Ramos (cell line): ENCODE data around the gene CARNS1.

Experiments used
- in situ Hi-C: fragments of 300-500 bp; cut with MboI; formaldehyde crosslinking; loops from one replicate; pipeline ENCODE4 v1.14.3; 2022; ENCODE audit warnings: low sequenced_read_pairs; ENCODE audit not compliant: unreplicated experiment

CARNS1 gene

GRCh38 chr11:67438158-67438902 is 22.9 kb downstream of the CARNS1 start:
- in situ Hi-C loops = no loop called here

DNA sequence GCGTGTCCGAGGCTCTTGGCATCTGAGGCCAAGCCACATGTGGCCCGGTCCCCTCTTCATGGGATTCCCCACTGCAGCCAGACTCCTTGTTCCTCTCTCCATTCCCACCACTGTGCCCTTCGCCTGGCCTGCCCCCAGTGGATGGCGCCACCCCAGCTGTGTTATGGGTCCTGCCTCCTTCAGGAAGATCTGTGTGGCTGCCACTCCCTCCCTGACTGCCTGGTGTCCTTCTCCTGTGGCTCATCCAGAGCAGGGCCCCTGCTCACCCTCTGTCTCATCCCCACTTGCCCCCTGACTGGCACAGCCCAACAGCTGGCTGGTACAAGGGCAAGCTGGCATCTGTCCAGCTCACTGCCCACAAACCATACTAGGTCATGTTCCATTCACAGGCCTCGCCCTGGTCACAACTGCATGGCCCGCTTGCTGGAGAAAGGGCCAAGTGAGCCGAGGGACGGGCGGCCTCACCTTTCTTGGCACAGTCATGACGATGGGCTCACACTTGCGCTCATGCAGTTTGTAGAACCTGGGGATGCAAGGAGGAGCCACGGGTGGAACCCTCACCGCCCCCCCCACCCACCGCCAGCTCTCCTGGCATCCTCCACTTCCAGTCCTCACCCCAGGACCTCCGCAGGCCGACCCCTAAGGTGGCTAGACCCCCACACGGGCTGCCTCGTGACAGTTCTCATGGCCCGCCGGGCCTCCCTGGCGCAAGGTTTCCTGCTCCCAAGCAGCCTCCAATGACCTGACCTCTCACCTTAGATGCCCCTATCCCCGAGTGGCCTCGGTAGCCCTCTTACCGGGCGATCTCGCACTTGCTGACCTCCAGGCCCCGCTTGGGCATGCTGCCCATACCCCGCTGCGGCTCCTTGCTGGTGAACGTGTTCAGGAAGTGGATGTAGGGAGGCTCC is 24.1 kb downstream of the CARNS1 start:
- in situ Hi-C loops = no loop called here

DNA sequence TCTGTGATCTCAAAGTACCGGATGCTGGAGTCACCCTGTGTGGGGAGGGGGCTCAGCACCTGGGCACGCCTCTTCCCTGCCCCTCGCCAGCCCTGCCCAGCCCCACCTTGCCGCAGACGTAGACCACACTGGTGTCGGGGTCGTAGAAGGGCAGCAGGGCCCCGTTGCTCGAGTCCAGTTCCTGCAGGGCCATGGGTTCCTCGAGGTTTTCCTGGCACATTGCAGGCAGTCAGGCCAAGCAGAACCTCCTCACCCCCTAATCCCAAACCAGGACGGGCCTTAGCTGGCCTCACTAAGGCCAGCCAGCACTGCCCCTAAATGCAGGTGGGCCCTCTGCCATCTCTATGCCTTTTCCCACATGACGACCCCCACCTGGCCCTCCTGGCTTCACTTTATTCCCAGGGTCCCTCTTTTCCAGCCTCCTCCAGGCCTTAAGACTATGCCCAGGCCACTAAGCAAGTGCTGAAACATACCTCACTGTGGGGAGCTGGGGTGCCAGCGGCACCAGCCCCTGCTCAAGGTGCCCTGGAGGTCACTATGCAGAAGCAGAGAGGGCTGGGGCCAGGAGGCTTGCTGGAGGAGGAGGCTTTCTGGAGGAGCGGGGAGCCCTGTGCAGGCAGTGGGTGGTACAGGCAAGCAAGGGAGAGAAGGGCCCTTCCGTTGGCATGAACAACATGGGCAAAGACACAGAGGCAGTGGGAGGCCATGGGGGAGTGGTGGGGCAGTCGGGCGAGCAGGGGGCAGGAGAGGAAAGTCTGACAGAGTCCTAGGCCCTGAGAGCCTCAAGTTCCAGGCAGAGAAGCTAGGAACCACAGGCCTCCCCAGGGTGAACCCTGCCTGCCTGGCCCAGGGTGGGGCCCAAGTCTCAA is 25.0 kb downstream of the CARNS1 start:
- in situ Hi-C loops = no loop called here

GRCh38 chr11:67441098-67441563 is 25.7 kb downstream of the CARNS1 start:
- in situ Hi-C loops = no loop called here

DNA sequence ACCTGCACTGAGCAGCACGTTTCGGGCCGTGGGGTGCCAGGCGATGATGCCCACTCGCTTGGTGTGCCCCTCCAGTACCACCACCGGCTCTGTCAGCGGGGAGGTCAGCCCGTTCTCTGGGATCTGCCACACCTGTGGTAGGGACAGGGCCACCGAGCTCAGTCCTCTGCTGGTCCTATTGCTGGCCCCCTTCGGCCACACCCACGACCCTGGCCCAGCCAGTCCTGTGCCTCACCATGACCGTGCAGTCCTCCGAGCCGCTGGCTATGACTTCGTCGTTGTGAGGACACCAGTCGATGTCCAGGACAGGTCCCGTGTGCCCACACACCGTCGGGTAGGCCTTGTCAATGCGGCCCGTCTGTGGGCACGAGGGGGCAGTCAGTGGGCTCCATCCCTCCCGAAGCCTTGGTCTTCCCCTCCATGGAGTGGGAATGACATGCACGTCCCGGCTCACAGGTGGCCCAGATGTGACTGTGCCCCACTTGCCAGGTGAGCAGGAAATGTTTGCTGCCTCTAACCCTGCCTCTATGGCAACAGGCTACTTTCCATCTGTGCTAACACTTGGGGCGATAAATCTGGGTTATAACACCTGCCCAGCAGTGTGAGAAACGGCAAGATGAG is 26.4 kb downstream of the CARNS1 start:
- in situ Hi-C loops = no loop called here

- in situ Hi-C loops = no loop called here
These were observed 27.3 kb downstream of the CARNS1 start for GRCh38 chr11:67442504-67443404.

DNA sequence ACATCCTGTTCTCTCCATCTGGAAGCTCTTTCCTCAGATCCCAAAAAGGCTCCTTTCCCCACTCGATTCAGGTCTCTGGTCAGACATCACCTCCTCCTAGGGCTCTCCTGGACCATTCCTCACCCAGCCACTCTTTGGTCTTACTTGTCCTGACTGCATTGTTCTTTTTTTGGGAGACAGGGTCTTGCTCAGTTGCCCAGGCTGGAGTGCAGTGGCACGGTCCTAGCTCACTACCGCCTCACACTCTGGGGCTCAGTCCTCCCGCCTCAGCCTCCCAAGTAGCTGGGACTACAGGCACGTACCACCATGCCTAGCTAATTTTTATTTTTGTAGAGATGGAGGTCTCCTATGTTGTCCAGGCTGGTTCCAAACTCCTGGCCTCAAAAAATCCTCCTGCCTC is 30.0 kb downstream of the CARNS1 start:
- in situ Hi-C loops = no loop called here

GRCh38 chr11:67448220-67448609 is 32.7 kb downstream of the CARNS1 start:
- in situ Hi-C loops = no loop called here

GRCh38 chr11:67449116-67449844 is 33.8 kb downstream of the CARNS1 start:
- in situ Hi-C loops = no loop called here

DNA sequence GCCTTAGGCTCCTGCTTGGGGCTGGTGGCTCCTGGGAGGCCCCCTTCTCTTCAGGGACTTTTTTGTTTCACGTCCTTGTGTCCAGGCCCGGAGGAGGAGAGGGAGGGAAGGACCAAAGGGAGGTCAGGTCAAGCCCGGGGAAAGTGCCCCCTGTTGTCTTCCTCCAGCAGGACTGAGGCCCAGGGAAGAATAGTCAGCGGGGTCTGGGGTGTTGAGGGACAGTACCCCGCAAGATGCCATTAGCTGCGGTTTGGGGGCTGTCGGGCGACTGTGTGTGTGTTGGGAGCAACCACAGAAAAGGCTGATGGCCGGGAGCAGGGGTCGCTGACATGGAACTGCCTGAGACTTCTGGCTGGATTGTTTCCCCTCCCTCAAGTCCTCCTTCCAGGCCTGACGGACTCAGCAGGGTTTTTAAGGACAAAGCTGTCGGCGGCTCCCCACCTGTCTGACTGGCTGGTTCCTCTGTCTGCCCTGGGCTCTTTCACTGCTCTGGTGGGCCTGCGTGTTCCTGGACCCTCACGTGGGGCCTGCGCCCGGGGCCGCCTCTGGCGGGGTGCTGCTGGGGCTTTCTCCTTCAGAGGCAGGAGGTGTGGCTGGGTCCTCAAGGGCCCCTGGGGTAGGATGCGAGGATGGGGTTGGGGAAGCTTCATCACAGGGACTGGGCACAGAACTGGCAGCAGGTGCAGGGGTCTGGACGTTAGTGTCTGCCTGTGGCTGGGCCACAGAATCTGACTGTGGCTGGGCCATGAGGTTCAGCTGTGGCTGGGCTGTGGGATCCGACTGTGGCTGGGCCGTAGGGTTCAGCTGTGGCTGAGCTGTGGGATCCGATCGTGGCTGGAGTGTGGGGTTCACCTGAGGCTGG is 35.5 kb downstream of the CARNS1 start:
- in situ Hi-C loops = no loop called here

DNA sequence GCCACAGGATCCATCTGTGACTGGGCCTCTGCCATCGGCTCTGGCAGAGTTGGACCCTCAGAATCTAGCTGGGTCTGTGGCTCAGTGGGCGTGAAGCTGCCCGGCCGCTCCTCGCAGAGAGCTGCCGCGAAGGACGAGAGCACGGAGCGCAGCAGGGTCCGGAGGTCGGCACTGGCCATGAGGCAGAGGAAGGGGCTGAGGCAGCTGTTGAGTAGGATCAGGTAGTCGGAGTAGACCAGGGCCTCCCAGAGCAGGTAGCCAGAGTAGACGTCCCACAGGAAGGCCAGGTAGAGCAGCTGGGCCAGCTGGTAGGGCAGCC is 36.1 kb downstream of the CARNS1 start:
- in situ Hi-C loops = no loop called here

DNA sequence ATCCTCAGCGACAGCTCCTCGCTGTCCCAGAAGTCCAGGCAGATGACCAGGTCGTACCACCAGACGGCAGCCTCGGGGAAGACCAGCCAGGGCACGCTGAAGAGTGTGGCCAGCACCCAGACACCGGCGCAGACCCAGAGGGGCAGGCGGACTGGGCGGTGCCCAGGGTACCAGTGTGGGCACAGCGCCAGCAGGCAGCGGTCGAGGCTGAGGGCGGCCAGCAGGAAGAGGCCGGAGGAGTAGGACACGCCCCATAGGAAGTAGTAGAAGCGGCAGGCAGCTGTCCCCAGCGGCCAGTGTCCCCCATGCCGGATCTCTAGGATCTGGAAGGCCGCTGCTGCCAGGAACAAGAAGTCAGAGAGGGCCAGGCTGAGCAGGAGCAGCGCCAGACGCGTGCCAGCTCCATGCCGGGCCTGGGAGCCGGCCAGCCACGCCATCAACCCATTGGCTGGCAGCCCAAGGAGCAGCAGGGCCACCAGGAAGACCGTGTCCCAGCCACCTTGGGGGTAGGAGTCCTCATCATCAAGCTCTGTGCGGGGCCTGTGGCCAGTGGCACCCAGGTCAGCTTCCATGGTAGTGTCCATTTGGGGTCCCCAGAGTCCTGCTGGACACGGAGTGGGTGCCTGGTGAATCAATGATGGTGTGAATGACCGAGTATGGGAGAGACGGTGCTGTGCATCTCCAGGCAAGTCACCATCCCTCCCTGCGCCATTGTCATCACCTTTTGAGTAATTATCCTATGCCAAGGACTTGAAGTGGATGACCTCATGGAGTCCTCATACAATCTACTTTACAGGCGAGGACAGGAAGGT is 36.9 kb downstream of the CARNS1 start, which contains the start of gene GPR152:
Gene GPR152, minus strand, starts transcription at position 589 of the 812 bp plus-strand sequence. Its CDS starts 5 bp downstream, at position 584.
- in situ Hi-C loops = no loop called here

DNA sequence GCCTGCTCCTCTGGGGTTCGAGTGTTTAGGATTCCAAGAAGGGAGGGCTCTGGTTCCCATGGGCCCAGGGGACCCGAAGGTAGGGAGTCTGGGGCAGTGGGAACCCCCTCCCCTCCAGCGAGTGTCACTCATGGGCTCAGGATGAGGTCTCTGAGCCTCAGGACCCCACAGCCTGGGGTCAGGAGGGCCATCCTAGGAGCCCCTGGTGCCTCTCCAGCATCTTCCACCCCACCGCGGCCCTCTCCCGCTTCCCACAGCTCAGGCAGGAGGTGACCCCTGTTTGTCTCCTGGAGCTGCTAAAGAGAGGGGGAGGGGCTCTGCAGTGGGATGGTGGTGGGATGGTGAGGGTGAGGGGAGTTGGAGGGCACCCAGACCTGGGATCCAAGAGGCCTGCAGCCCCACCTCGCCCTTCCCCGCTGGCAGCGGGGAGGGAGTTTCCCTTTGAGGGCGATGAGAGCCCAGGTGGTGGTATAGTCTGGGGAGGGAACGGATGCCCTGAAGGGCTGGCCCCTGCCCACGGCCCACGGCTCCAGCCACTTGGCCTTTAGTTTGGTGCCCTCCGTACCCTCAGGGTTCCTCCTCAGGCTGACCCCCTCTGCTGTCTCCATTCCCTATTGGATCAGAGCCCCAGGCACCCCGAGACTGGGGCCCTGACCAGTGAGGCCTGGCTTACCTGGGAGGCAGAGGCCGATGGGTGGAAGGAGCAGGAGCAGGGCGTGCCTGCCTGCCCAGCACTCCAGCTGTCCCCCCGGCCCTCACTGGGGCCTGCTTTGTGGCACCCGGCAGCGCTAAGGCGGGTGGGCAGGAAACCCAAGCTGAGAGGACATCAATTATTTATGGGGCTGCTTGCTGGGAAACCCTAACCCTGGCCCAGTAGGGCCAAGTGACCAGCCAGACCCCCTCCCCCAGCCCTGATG is 38.6 kb downstream of the CARNS1 start:
- in situ Hi-C loops = no loop called here

GRCh38 chr11:67455054-67455453 is 39.6 kb downstream of the CARNS1 start, which contains the start of gene CABP4:
TSS of gene CABP4 (plus strand) at chr11:67455354. CDS start at chr11:67455424, 70 bp downstream.
- in situ Hi-C loops = no loop called here

DNA sequence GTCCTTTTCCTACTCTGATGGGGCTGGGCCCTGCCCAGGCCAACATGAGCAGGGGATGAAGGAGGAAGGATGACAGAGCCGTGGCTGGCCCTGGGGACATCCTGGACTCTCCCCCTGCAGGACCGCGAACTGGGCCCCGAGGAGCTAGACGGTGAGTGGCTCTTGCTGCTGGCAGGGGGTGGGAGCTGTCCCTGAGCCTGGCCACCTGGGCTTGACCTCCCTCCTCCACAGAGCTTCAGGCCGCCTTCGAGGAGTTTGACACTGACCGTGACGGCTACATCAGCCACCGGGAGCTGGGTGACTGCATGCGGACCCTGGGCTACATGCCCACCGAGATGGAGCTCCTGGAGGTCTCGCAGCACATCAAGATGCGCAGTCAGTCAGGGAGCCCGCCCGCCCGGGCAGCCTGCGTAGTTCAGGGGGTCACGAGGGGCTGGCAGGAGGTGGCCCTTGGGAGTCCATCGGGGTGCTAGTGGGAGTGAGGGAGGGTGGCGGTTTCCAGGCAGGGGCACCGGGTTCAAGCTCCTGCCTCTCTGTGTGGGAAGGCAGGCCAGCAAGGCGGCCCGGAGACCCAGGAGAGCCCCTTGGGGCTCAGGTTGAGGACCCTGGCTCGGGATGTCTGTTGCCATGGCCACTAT is 40.7 kb downstream of the CARNS1 start:
- in situ Hi-C loops = no loop called here
